ENCODE data around the gene FBXL16.

DNA sequence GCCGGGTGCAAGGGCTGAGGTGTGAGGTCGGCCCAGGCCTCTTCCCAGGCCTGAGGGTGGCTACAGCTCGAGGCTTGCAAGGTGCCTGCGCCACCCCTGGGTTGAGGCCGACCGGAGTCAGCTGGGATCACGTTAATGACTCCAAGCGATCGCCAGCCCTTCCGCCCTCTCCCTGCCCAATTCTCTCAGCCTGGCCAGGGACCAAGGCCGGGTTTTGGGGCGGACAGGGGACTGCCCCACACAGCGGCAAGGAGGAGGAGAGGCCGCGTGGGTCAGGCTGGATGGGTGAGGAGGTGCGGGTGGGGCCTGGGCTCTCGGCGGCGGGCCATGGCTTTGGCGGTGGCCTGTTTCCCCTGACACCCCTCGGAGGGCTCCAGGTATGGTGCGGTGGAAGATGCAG is 12.2 kb downstream of the FBXL16 start:
- TF ChIP-seq, protein P1, sequence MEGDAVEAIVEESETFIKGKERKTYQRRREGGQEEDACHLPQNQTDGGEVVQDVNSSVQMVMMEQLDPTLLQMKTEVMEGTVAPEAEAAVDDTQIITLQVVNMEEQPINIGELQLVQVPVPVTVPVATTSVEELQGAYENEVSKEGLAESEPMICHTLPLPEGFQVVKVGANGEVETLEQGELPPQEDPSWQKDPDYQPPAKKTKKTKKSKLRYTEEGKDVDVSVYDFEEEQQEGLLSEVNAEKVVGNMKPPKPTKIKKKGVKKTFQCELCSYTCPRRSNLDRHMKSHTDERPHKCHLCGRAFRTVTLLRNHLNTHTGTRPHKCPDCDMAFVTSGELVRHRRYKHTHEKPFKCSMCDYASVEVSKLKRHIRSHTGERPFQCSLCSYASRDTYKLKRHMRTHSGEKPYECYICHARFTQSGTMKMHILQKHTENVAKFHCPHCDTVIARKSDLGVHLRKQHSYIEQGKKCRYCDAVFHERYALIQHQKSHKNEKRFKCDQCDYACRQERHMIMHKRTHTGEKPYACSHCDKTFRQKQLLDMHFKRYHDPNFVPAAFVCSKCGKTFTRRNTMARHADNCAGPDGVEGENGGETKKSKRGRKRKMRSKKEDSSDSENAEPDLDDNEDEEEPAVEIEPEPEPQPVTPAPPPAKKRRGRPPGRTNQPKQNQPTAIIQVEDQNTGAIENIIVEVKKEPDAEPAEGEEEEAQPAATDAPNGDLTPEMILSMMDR (IDR thresholded peaks at IDR 0.05; ENCODE audit: low read depth, low read length, poor library complexity, severe bottlenecking) = no peak
- no peak for TF ChIP-seq EZH2phosphoT487 (IDR thresholded peaks at IDR 0.05; ENCODE audit: borderline replicate concordance, low read length)
